Central memory CD8-positive, alpha-beta T cell (primary cell): Measurements from ENCODE around the gene ZNF205.
"Not testable (repeated sequence)": the region's sequence is repeated elsewhere in the genome, so short reads cannot be mapped to it uniquely, and the experiment has no call there.

Experiments
- ATAC-seq: fragments of 150-1000 bp; cut with Tn5 transposase; replicated peaks from 2 replicates; pipeline ENCODE4 v1.10.0; 2022; ENCODE audit warnings: mild to moderate bottlenecking, moderate FRiP score, moderate number of reproducible peaks; ENCODE audit not compliant: poor library complexity, severe bottlenecking; ENCODE audit errors: extremely low read depth
- DNase-seq, 2 donors: peaks; one replicate each; pipeline ENCODE4 v3.0.0; 2021; ENCODE audit warnings: low spot score in 2 of 2
- H3K27ac Mint-ChIP-seq: one replicate; pipeline ENCODE4 v1.8.0; 2022; ENCODE audit warnings: low read depth, mild to moderate bottlenecking, moderate library complexity, mixed read lengths
- H3K27me3 Mint-ChIP-seq: one replicate; pipeline ENCODE4 v1.8.0; 2022; ENCODE audit warnings: mixed read lengths
- H3K36me3 Mint-ChIP-seq: one replicate; pipeline ENCODE4 v1.8.0; 2022; ENCODE audit warnings: mild to moderate bottlenecking, moderate library complexity, mixed read lengths; ENCODE audit not compliant: insufficient read depth
- H3K4me1 Mint-ChIP-seq: one replicate; pipeline ENCODE4 v1.8.0; 2022; ENCODE audit warnings: mixed read lengths
- H3K4me3 Mint-ChIP-seq: one replicate; pipeline ENCODE4 v1.8.0; 2022; ENCODE audit warnings: mild to moderate bottlenecking, moderate library complexity, mixed read lengths
- H3K9me3 Mint-ChIP-seq: one replicate; pipeline ENCODE4 v1.8.0; 2022; ENCODE audit warnings: mixed read lengths

The ZNF205 gene

DNA sequence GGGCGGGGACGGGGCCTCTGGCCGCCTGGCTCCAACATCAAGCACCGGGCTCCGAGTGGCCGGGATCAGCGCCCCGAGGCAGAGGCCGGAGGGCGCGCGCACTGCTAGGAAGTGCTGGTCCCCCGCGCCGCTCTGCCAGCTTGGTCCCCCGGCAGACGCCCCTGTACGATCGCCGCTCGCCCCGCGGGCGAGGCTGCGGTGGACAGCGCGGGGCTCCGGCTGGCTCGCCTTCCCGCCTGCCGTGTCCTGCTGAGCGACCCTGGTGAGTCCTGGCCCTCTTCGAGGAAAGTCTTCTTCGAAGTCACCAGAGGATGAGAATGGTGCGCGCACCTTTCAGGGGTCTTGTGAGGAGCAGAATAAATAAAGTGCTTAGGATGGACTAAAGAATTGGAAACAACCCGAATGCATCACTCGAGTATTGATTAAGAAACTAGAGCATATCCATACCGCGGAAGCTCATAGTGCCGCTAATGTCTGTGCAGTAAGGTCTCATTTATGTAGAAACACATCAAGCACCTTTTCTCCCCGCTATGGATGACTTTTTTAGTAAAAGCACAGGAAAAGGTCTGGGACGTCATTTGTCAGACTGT is 22.8 kb downstream of the ZNF205 start:
- DNase-seq (no peak), ATAC-seq (peak; percentile 4)
- H3K27ac Mint-ChIP-seq, result peak overlapping the region; percentile 97
- no peaks in the 10 kb centered on the region for H3K27me3 Mint-ChIP-seq
- no peaks in the 10 kb centered on the region for H3K9me3 Mint-ChIP-seq
- peaks cover 19% of the 10 kb centered on the region for H3K4me1 Mint-ChIP-seq
- H3K36me3 Mint-ChIP-seq, result peaks cover 24% of the 10 kb centered on the region
- H3K4me3 Mint-ChIP-seq, result peak overlapping the region; percentile 97

- H3K27me3 Mint-ChIP-seq, result no peaks in the 10 kb centered on the region
- DNase-seq (no peak), ATAC-seq (no peak)
- H3K27ac Mint-ChIP-seq, result no peak overlapping the region
- H3K36me3 Mint-ChIP-seq, result peaks cover 26% of the 10 kb centered on the region
- H3K4me3 Mint-ChIP-seq, result no peak overlapping the region
- no peaks in the 10 kb centered on the region for H3K9me3 Mint-ChIP-seq
- H3K4me1 Mint-ChIP-seq, result peaks cover 19% of the 10 kb centered on the region
Observed at GRCh38 chr16:3137267-3137666, 24.9 kb downstream of the ZNF205 start.

DNA sequence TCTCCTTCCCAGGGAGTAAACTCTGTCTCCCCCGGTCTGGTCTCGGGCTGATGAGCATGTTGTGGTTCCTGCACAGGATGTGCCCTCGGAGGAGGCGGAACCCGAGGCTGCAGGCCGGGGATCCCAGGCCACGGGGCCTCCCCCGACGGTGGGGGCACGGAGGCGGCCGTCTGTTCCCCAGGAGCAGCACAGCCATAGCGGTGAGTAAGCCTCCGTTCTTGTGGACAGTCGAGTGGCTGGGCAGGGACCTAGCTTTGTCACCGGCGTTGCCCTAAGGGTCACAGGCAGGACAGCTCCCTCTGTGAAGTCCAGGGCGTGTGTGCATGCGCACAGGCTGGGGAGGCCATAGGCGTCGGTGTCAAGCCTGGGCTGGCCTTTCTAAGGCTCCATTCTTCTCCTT is 26.0 kb downstream of the ZNF205 start:
- ATAC-seq (no peak), DNase-seq (no peak)
- Mint-ChIP-seq H3K27ac (no peak overlapping the region), H3K36me3 (peaks cover 23% of the 10 kb centered on the region), H3K4me3 (no peak overlapping the region), H3K9me3 (no peaks in the 10 kb centered on the region), H3K27me3 (no peaks in the 10 kb centered on the region), H3K4me1 (peaks cover 19% of the 10 kb centered on the region)

DNA sequence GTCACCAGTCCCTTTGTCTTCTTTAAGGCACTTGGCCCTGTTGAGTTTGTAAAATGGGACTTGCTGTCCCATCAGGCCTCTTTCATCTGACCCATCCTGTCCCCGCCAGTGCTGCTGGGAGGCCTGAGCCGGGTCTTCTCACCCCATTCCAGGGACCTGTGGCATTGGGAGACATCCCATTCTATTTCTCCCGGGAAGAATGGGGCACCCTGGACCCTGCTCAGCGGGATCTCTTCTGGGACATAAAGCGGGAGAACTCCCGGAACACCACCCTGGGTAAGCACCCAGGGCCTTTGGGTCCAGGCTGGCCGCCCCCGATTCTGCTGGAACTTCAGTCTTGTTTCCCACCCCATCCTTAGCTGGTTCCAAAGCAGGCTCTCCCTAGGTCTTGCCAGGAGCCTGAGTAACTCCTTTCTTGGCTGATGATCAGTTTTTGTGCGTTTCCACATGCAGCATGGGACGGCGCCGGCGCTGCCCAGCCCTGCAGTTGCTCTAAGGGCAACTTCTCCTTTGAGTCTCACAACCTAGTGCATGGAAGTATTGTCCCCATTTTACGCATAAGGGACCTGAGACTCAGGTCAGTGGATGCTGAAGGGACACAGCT is 26.5 kb downstream of the ZNF205 start:
- no peak for ATAC-seq
- Mint-ChIP-seq H3K27ac (no peak overlapping the region), H3K4me1 (peaks cover 15% of the 10 kb centered on the region), H3K27me3 (no peaks in the 10 kb centered on the region), H3K36me3 (peaks cover 23% of the 10 kb centered on the region), H3K9me3 (no peaks in the 10 kb centered on the region), H3K4me3 (no peak overlapping the region)
- DNase-seq, result no peak

DNA sequence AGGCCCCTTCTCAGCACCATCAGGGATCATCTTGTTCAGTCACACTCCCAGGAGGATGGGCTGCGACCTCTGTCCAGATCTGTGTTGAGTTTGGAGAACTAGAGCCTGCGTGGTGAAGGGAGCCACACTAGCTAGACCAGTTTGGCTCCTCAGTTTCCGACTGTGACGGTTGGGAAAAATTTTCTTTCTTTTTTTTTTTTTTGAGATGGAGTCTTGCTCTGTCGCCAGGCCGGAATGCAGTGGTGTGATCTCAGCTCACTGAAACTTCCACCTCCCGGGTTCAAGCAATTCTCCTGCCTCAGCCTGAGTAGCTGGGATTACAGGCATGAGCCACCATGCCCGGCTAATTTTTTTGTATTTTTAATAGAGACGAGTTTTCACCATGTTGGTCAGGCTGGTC is 27.2 kb downstream of the ZNF205 start:
- peaks cover 21% of the 10 kb centered on the region for H3K36me3 Mint-ChIP-seq
- H3K9me3 Mint-ChIP-seq, DNase-seq, H3K4me3 Mint-ChIP-seq, H3K27ac Mint-ChIP-seq, H3K27me3 Mint-ChIP-seq, ATAC-seq: not testable (repeated sequence)
- peaks cover 12% of the 10 kb centered on the region for H3K4me1 Mint-ChIP-seq

GRCh38 chr16:3140603-3141427 is 28.4 kb downstream of the ZNF205 start:
- H3K4me1 Mint-ChIP-seq, result peaks cover 11% of the 10 kb centered on the region
- no peaks in the 10 kb centered on the region for H3K9me3 Mint-ChIP-seq
- no peaks in the 10 kb centered on the region for H3K27me3 Mint-ChIP-seq
- no peak overlapping the region for H3K27ac Mint-ChIP-seq
- no peak overlapping the region for H3K4me3 Mint-ChIP-seq
- no peak for DNase-seq
- H3K36me3 Mint-ChIP-seq, result peaks cover 18% of the 10 kb centered on the region
- no peak for ATAC-seq

DNA sequence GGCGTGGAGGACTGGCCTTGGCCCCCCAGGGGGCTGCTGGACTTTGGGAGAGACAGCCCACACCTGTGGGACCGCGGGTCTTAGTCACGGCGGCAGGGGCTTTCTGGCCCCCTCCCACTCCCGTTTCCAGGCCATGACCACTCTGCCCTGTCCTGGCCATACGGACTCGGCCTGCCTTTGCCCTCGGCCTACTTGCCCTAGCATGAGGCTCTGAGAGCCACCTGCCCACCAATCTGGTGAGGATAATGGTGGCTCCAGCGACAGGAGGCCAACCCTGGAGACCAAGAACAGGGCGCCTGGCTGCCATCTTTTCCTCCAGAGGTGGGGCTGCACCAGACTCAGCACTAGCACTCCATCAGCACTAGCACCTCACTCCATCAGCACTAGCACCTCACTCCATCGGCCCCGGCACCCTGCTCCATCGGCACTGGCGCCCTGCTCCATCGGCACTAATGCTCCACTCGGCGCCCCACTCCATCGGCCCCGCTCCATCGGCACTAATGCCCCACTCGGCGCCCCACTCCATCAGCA is 29.5 kb downstream of the ZNF205 start:
- no peak for DNase-seq
- H3K4me1 Mint-ChIP-seq, result peaks cover 7% of the 10 kb centered on the region

DNA sequence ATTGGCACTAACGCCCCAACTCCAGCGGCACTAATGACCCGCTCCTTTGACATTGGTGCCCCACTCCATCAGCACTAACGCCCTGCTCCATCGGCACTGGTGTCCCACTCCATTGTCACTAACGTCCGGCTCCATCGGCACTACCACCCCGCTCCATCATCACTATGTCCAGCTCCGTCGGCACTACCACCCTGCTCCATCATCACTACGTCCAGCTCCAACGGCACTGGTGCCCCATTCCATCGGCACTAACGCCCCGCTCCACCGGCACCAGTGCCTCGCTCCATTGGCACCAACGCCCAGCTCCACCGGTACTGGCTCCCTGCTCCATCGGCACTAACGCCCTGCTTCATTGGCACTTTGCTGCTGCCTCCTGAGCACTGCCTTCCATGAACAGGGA is 29.9 kb downstream of the ZNF205 start:
- no peaks in the 10 kb centered on the region for H3K9me3 Mint-ChIP-seq
- ATAC-seq (no peak), DNase-seq (no peak)
- no peak overlapping the region for H3K4me3 Mint-ChIP-seq
- peaks cover 16% of the 10 kb centered on the region for H3K36me3 Mint-ChIP-seq
- no peak overlapping the region for H3K27ac Mint-ChIP-seq
- H3K4me1 Mint-ChIP-seq, result peaks cover 7% of the 10 kb centered on the region
- no peaks in the 10 kb centered on the region for H3K27me3 Mint-ChIP-seq

More for the DNA sequence above, 29.5 kb downstream of the ZNF205 start:
- no peaks in the 10 kb centered on the region for H3K27me3 Mint-ChIP-seq
- H3K4me3 Mint-ChIP-seq, result no peak overlapping the region
- ATAC-seq, result no peak
- H3K36me3 Mint-ChIP-seq, result peaks cover 18% of the 10 kb centered on the region
- H3K9me3 Mint-ChIP-seq, result no peaks in the 10 kb centered on the region
- no peak overlapping the region for H3K27ac Mint-ChIP-seq

DNA sequence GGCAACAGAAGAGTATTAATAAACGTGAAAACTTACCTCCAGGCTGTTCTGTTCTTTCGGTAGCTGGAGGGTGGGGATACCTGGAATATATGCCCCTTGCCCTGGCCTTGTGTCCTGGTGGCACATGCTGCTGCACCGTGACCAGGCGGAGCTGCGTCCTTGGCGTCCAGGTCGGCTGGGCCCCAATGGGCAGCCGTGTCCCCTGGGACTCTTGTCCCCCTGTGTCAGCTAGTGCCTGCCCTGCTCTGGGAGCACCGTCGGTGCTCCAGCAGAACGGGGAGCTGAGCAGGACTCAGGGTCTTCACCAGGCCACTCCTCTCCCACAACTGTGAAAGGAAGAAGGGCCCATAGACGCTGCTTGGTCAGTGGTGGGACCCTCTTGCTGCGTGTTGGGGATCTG is 30.4 kb downstream of the ZNF205 start:
- Mint-ChIP-seq H3K36me3 (peaks cover 13% of the 10 kb centered on the region), H3K4me3 (no peak overlapping the region), H3K27ac (no peak overlapping the region), H3K9me3 (no peaks in the 10 kb centered on the region), H3K27me3 (no peaks in the 10 kb centered on the region), H3K4me1 (peaks cover 7% of the 10 kb centered on the region)
- ATAC-seq, result no peak
- DNase-seq, result no peak

- peaks cover 11% of the 10 kb centered on the region for H3K36me3 Mint-ChIP-seq
Observed at GRCh38 chr16:3143189-3143588, 30.8 kb downstream of the ZNF205 start.

GRCh38 chr16:3143598-3144320 is 31.4 kb downstream of the ZNF205 start:
- DNase-seq, result no peak
- ATAC-seq, result no peak
- Mint-ChIP-seq H3K27ac (no peak overlapping the region), H3K36me3 (peaks cover 11% of the 10 kb centered on the region), H3K4me1 (peaks cover 7% of the 10 kb centered on the region), H3K9me3 (no peaks in the 10 kb centered on the region), H3K27me3 (no peaks in the 10 kb centered on the region), H3K4me3 (no peak overlapping the region)

More at GRCh38 chr16:3143189-3143588, 30.8 kb downstream of the ZNF205 start:
- H3K4me3 Mint-ChIP-seq, result no peak overlapping the region
- no peak overlapping the region for H3K27ac Mint-ChIP-seq
- ATAC-seq, result no peak
- no peak for DNase-seq
- H3K4me1 Mint-ChIP-seq, result peaks cover 7% of the 10 kb centered on the region
- no peaks in the 10 kb centered on the region for H3K27me3 Mint-ChIP-seq
- H3K9me3 Mint-ChIP-seq, result no peaks in the 10 kb centered on the region

DNA sequence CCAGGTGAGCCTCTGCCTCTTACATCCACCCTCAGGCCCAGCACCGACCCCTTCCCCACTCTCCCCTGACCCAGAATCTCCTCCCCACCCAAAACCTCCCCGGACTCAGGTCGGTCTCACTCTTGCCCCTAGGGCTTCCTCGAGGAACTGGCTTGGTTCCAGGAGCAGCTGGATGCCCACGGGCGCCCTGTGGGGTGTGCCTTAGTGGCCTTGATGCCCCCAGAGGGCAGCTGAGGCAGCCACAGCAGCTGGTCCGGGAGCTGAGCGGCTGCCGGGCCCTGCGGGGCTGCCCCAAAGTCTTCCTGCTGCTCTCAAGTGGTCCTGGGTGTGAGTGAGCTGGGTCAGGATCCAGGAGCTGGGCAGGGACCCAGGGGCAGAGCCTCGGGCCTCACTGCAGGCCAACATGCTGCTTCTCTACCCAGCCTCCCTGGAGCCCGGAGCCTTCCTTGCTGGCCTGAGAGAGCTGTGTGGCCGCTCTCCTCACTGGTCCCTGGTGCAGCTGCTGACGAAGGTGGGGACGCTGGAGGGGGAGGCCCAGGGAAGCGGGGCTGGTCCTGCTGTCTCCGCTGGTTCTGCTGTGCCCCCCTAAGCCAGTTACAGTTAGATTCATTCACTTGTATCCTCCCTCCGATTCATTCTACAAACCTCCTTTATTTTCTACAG is 32.1 kb downstream of the ZNF205 start:
- no peak for ATAC-seq
- no peak for DNase-seq
- Mint-ChIP-seq H3K36me3 (peaks cover 9% of the 10 kb centered on the region), H3K27me3 (no peaks in the 10 kb centered on the region), H3K4me3 (no peak overlapping the region), H3K9me3 (no peaks in the 10 kb centered on the region), H3K27ac (no peak overlapping the region), H3K4me1 (peaks cover 7% of the 10 kb centered on the region)
